ENCODE data around the gene SLC25A17.
"Not testable (repeated sequence)": the region's sequence is repeated elsewhere in the genome, so short reads cannot be mapped to it uniquely, and the experiment has no call there.

The SLC25A17 gene

DNA sequence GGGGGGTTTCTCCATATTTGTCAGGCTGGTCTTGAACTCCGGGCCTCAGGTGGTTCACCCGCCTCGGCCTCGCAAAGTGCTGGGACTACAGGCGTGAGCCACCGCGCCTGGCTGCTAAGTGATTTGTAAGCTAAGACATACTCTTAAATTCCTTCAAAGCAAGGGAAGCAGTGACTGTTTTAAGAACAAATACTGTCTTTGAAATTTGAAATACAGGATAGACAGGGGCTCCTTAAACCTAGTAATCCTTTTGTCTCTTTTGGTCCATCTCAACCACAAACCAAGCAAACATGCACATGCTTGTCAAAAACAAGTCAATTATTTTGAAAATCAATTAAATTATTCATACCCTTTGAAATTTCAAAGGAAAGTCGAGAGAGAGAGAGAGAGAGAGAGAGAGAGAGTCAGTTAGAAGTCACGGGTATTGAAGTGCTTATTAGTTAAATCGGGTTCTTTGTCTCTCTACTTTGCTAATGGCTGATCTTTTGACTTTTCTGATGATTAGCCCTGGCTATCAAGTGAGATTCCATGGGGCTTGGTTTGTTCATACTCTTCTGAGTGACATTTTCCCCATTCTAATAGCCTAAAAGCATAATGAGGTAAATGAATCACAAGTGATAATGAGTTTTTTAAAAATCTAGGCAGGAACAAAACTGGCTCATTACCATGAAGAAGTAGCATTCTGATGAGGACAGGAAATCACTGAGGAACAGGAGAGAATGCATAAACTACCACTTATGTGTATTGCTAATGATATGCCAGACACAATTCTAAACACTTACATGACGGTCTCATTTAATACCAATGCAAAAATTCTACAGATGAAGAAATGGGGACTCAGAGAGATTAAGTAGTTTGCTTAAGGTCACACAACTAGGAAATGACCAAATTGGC, 91.8 kb downstream of the SLC25A17 start:
- CTCF ChIA-PET = no interaction called here
- POLR2A ChIA-PET (ENCODE audit: low non-redundant PET) = no interaction called here
- no peak overlapping the region for H3K27ac ChIP-seq
- TF ChIP-seq, protein P1, sequence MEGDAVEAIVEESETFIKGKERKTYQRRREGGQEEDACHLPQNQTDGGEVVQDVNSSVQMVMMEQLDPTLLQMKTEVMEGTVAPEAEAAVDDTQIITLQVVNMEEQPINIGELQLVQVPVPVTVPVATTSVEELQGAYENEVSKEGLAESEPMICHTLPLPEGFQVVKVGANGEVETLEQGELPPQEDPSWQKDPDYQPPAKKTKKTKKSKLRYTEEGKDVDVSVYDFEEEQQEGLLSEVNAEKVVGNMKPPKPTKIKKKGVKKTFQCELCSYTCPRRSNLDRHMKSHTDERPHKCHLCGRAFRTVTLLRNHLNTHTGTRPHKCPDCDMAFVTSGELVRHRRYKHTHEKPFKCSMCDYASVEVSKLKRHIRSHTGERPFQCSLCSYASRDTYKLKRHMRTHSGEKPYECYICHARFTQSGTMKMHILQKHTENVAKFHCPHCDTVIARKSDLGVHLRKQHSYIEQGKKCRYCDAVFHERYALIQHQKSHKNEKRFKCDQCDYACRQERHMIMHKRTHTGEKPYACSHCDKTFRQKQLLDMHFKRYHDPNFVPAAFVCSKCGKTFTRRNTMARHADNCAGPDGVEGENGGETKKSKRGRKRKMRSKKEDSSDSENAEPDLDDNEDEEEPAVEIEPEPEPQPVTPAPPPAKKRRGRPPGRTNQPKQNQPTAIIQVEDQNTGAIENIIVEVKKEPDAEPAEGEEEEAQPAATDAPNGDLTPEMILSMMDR (conservative IDR thresholded peaks at IDR 0.05; ENCODE audit: low read depth) = no peak
- no peak for DNase-seq (ENCODE audit: low spot score)

DNA sequence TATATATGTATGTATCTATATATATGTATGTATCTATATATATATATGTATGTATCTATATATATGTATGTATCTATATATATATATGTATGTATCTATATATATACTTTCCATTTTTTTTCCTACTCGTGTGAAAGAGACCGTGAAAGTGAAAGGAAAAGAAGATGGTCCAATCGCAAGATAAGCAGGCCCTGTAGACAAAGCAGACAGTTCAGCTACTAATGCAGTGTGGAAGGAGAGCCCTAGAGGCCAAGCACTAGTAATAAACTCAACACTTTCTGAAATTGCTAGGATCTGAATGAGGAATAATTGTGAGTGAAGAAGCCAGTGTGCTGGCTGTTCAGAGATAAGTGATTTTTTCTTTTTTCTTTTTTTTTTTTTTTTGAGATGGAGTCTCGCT, 92.6 kb downstream of the SLC25A17 start:
- ChIA-PET POLR2A (ENCODE audit: low non-redundant PET) (no interaction called here), CTCF (interaction anchor here (1.3 kb wide), 1 partner anchor 33 kb away, joined by 4 read pairs; no protein-coding TSS in a partner anchor)
- TF ChIP-seq, protein P1 (conservative IDR thresholded peaks at IDR 0.05; ENCODE audit: low read depth) = no peak
- no peak overlapping the region for H3K27ac ChIP-seq
- DNase-seq (ENCODE audit: low spot score) = no peak

DNA sequence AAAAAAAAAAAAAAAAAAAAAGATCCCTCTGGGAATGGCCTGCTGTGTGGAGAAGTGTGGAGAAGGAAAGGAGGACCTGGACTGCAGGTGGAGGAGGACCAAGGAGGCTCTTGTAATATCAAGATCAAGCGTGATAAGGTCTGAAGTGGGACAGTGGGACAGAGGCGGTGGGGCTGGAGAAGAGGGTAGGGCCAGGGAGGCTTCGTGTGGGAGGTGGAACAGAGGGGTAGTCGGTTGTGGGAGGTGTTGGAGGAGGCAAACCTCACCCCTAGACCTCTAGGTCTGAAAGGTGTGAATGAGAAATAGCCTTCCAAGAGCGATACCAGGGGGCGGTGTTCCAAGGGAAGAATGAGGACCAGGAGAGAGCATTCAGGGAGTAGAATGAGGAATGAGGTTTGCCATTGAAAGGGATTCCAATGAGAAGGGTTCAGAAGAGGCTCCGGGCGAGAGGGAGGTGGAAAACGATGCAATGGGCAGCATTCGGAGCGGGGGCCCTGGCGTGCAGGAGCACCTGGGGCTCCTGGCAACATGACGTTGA, 95.7 kb downstream of the SLC25A17 start:
- TF ChIP-seq, protein P1 (conservative IDR thresholded peaks at IDR 0.05; ENCODE audit: low read depth) = no peak
- ChIA-PET CTCF (no interaction called here), POLR2A (ENCODE audit: low non-redundant PET) (no interaction called here)
- H3K27ac ChIP-seq = no peak overlapping the region
- DNase-seq (ENCODE audit: low spot score) = no peak

DNA sequence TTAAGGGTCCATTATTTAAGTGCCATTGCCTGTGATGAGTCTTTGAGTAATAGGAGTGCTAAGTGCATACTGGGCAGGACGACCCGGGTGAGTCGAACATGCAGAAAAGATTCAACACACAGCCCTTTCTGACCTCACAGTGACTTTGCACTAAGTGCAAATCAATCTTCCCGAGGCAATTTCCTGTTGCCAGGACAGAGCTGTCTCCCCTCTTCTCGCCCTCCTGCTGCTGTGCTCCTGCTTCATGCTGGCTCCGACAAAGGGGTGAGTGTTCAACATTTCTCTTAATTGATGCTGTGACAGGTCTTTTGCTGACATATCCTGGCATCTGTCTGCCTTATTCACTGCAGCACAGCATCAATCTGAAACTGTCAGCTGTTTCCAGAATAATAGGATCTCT, 97.9 kb downstream of the SLC25A17 start:
- ChIA-PET POLR2A (ENCODE audit: low non-redundant PET) (interaction anchor here (0.5 kb wide), 1 partner anchor 9 kb away, joined by 3 read pairs; no protein-coding TSS in a partner anchor), CTCF (no interaction called here)
- DNase-seq (ENCODE audit: low spot score) = no peak
- TF ChIP-seq, protein P1 (conservative IDR thresholded peaks at IDR 0.05; ENCODE audit: low read depth) = no peak
- no peak overlapping the region for H3K27ac ChIP-seq

DNA sequence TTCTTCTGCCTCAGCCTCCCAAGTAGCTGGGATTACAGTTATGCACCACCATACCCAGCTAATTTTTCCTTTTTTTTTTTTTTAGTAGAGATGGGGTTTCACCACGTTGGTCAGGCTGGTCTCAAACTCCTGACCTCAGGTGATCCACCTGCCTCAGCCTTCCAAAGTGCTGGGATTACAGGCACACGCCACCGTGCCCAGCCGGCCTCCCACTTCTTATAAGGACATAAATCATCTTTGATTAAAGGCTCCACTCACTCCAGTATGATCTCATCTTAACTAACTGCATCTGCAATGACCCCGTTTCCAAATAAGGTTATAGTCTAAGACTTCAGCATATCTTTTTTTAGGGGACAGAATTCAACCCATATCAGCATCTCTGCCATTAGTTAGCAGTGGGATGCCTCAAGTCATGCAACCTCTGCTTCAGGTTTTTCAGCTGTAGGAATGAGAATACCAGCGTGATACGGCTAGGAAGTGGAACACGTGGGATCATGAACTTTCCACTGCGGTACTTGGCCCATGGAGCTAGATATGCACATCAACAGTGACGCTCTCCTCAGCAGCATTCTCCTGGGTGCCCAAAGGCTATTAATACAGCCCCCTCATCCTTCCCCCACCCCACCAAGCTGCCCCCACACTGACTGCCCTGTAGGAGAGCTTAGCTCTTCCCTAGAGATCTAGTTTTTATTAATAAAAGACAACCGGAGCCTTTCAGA, 98.4 kb downstream of the SLC25A17 start:
- CTCF ChIA-PET = no interaction called here
- DNase-seq (ENCODE audit: low spot score) = no peak
- POLR2A ChIA-PET (ENCODE audit: low non-redundant PET) = no interaction called here
- H3K27ac ChIP-seq = no peak overlapping the region
- TF ChIP-seq, protein P1 (conservative IDR thresholded peaks at IDR 0.05; ENCODE audit: low read depth) = no peak

DNA sequence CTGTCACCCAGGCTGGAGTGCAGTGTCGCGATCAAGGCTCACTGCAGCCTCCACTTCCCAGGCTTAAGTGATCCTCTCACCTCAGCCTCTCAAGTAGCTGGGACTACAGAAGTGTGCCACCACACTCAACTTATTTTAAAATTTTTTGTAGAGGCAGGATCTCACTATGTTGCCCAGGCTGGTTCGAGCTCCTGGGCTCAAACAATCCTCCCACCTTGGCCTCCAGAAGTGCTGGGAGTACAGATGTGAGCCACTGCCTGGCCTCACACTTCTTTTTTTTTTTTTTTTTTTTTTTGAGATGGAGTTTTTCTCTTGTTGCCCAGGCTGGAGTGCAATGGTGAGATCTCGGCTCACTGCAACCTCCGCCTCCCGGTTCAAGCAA, 99.0 kb downstream of the SLC25A17 start:
- POLR2A ChIA-PET (ENCODE audit: low non-redundant PET); H3K27ac ChIP-seq; DNase-seq (ENCODE audit: low spot score): not testable (repeated sequence)
- CTCF ChIA-PET = interaction anchor here (0.6 kb wide), 1 partner anchor 16 kb away, joined by 4 read pairs; no protein-coding TSS in a partner anchor

Data from RWPE1 (cell line).